Epithelial cell of proximal tubule (primary cell): ENCODE data around the gene DYNC1H1. TPM values are rescaled to one million over a fixed set of nuclear protein-coding genes. Genes with fewer than 3 reads are reported as not detected.

ENCODE experiments used
- DNase-seq: peaks from one replicate; pipeline ENCODE4 v3.0.0-alpha.2; 2011; ENCODE audit warnings: low read depth
- H3K4me3 ChIP-seq: 2 replicates; pipeline ENCODE4 v1.5.1; 2011; ENCODE audit warnings: low read depth, mild to moderate bottlenecking, low read length
- total RNA-seq: library from RNA; depleted of rRNA; stranded (reverse); fragments of >200 nt; gene quantifications from 2 replicates; pipeline ENCODE4 v1.2.3, GENCODE V29; 2015
- TF ChIP-seq, protein P1 (sequence below): conservative IDR thresholded peaks from 2 replicates; pipeline ENCODE4 v1.5.1; 2012; ENCODE audit warnings: low read depth, mild to moderate bottlenecking, low read length

The DYNC1H1 gene
- total RNA-seq, 1 donor from 2014 or later: 402 TPM

GRCh38 chr14:102040153-102040552, 75.8 kb downstream of the DYNC1H1 start:
- TF ChIP-seq, protein P1, sequence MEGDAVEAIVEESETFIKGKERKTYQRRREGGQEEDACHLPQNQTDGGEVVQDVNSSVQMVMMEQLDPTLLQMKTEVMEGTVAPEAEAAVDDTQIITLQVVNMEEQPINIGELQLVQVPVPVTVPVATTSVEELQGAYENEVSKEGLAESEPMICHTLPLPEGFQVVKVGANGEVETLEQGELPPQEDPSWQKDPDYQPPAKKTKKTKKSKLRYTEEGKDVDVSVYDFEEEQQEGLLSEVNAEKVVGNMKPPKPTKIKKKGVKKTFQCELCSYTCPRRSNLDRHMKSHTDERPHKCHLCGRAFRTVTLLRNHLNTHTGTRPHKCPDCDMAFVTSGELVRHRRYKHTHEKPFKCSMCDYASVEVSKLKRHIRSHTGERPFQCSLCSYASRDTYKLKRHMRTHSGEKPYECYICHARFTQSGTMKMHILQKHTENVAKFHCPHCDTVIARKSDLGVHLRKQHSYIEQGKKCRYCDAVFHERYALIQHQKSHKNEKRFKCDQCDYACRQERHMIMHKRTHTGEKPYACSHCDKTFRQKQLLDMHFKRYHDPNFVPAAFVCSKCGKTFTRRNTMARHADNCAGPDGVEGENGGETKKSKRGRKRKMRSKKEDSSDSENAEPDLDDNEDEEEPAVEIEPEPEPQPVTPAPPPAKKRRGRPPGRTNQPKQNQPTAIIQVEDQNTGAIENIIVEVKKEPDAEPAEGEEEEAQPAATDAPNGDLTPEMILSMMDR: no peak
- DNase-seq: no peak
- no peak overlapping the region for H3K4me3 ChIP-seq

GRCh38 chr14:102042699-102043098, 78.3 kb downstream of the DYNC1H1 start:
- H3K4me3 ChIP-seq: no peak overlapping the region
- DNase-seq: no peak
- TF ChIP-seq, protein P1: no peak

DNA sequence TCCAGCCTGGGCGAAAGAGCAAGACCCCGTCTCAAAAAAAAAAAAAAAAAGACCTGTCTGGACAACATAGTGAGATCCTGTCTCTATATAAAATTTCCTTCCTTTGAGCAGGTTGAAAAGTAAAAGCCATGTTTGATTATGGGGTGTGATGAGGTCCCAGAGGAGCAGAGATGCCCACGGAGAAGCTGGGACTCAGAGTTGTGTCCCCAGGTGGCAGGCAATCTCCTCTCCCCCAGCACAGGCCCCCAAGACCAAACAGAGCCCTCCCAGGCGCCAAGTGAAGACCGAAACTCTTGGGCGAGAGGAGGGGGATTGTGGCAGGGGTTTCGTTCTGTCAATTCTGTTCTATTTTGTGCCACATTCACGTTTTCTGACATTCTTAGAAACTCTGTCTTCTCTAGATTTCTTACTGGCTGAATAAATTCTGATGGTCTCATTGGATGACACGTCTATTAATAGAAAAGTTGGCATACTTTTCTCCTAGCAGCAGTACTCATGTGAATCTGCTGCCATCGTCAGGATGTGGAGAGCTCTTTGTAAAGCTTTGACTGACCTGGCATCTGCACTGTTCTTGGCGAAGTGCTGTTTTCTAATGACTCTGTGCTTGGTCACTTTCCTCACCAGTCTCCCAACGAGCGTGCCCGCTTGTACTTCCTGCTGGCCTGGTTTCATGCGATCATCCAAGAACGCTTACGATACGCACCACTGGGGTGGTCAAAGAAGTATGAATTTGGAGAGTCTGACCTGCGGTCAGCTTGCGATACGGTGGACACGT, 79.1 kb downstream of the DYNC1H1 start:
- DNase-seq: no peak
- TF ChIP-seq, protein P1: no peak
- no peak overlapping the region for H3K4me3 ChIP-seq

GRCh38 chr14:102044566-102044965, 80.2 kb downstream of the DYNC1H1 start:
- H3K4me3 ChIP-seq: no peak overlapping the region
- no peak for DNase-seq
- TF ChIP-seq, protein P1: no peak

DNA sequence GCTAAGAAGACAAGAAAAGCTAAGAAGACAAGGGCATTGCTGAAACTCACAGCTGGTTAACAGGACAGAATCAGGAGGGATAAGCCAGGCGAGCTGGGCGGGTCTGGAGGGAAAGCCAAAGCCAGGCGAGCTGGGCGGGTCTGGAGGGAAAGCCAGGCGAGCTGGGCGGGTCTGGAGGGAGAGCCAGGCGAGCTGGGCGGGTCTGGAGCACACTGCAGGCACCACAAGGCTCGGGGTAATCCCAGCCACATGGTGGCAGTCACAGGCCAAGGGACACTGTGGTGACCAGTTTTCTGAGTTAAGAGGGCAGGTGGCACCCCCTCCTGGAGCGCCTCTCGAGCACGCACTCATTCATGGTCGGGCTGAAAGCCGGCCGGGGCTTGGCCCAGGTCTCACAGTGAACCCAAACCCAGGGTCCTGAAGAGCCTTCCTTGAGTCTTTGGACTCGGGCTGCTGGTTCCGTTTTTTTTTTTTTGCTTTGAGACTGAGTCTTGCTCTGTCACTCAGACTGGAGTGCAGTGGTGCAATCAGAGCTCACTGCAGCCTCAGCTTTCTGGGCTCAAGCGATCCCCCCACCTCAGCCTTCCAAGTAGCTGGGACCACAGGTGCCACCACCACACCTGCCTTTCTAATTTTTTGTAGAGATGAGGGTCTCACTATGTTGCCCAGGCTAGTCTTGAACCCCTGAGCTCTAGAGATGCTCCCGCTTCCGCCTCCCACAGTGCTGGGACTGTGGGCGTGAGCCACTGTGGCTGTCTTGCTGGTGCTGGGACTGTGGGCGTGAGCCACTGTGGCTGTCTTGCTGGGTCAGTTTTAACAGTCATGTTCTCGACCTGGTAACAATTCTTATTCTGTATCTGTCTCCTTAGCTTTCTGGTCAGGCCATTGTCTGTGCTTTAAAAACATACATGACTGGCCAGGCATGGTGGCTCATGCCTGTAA, 82.2 kb downstream of the DYNC1H1 start:
- no peak for DNase-seq
- TF ChIP-seq, protein P1: peak; percentile 28
- no peak overlapping the region for H3K4me3 ChIP-seq

- TF ChIP-seq, protein P1: no peak
- DNase-seq: no peak
- H3K4me3 ChIP-seq: no peak overlapping the region
These were observed 83.6 kb downstream of the DYNC1H1 start for GRCh38 chr14:102047808-102048540.
